Psoas muscle (tissue), 8 donors: ENCODE results near the gene WDR91. TPM values are rescaled to one million over a fixed set of nuclear protein-coding genes. Genes with fewer than 3 reads are reported as not detected.

ENCODE experiments used
- ATAC-seq, 4 donors: fragments of 200-7000 bp; cut with Tn5 transposase; one replicate each; pipeline ENCODE4 v1.9.1; 2020; ENCODE audit warnings: moderate library complexity in 3 of 4, mild to moderate bottlenecking in 2 of 4
- DNase-seq, 2 donors: peaks; one replicate each; pipeline ENCODE4 v3.0.0-alpha.2; 2020
- H3K27ac ChIP-seq: fragments of 200-600 bp; one replicate; pipeline ENCODE4 v1.8.0; 2022
- H3K27me3 ChIP-seq, 3 donors: fragments of 200-600 bp in 1 of 3; one replicate each; pipeline versions ENCODE4 v1.6.1 to v1.8.0; 2013 to 2022; ENCODE audit warnings: low read length in 2 of 3, mild to moderate bottlenecking in 2 of 3, moderate library complexity in 1 of 3; ENCODE audit not compliant: insufficient read depth in 3 of 3
- H3K36me3 ChIP-seq, 2 donors: fragments of 200-600 bp in 1 of 2; one replicate each; pipeline versions ENCODE4 v1.6.1 to v1.8.0; 2013 to 2022; ENCODE audit warnings: low read depth in 1 of 2, mild to moderate bottlenecking in 1 of 2, moderate library complexity in 1 of 2; ENCODE audit not compliant: insufficient read depth in 1 of 2
- H3K4me1 ChIP-seq: fragments of 200-600 bp; one replicate; pipeline ENCODE4 v1.8.0; 2022
- H3K4me3 ChIP-seq: fragments of 200-600 bp; one replicate; pipeline ENCODE4 v1.8.0; 2022; ENCODE audit warnings: mild to moderate bottlenecking
- H3K9me3 ChIP-seq: fragments of 200-600 bp; one replicate; pipeline ENCODE4 v1.8.0; 2022
- WGBS, 3 donors: extraction: QIAGEN DNeasy Blood & Tissue Kit; methylation state at CpG; one replicate each; pipeline versions ENCODE4 v1.1.6 to v1.1.7; 2013; 5-methylcytosine and 5-hydroxymethylcytosine counted together
- intact Hi-C, 2 donors: fragments of 100-400 bp; cut with DNase I; formaldehyde crosslinking; loops; one replicate each; pipeline versions ENCODE4 v1.11.0 to v1.14.2; 2022
- polyA plus RNA-seq, 3 donors: library from polyadenylated mRNA; stranded (reverse); fragments of 200-250 nt; gene quantifications; one replicate each; pipeline ENCODE4 v1.2.3, GENCODE V29; 2013
- total RNA-seq, 4 donors: library from RNA; stranded (reverse); fragmentation: NEBNext Ultra II Directional in 2 of 4; extraction: Animal tissue kit (Norgen Biotek cat#: 25700) in 2 of 4; gene quantifications; one replicate each; pipeline versions ENCODE4 v1.2.1 to v1.2.4, GENCODE V29; 2021 to 2023
- TF ChIP-seq, protein P1 (sequence below): fragments of 200-600 bp; IDR thresholded peaks from one replicate; pipeline ENCODE4 v1.8.0; 2022; ENCODE audit warnings: antibody characterized with exemption
- donor health status: healthy with polysubstance abuse.
- donor health status: DM: no; HTN: no; CAD: no; lungs with moderate emphysema.
- donor health status: Bipolar disorder and iron deficiency.
- donor health status: healthy.
- donor health status: DM: yes; HTN: yes; CAD: no.
- donor health status: DM: no; HTN: no; CAD: no.
- donor health status: DM: no; HTN: no; CAD: no.
- donor health status: DM: yes; HTN: yes; CAD: no.

Gene WDR91
- total and polyA plus RNA-seq, 7 donors: 2.7 to 23.6 (median 4.8) TPM

GRCh38 chr7:135247746-135248471 is 36.6 kb upstream of the WDR91 start:
- no peak overlapping the region for H3K27ac ChIP-seq
- H3K27me3 ChIP-seq: no peaks in the 10 kb centered on the region
- H3K36me3 ChIP-seq: no peaks in the 10 kb centered on the region
- TF ChIP-seq, protein P1, sequence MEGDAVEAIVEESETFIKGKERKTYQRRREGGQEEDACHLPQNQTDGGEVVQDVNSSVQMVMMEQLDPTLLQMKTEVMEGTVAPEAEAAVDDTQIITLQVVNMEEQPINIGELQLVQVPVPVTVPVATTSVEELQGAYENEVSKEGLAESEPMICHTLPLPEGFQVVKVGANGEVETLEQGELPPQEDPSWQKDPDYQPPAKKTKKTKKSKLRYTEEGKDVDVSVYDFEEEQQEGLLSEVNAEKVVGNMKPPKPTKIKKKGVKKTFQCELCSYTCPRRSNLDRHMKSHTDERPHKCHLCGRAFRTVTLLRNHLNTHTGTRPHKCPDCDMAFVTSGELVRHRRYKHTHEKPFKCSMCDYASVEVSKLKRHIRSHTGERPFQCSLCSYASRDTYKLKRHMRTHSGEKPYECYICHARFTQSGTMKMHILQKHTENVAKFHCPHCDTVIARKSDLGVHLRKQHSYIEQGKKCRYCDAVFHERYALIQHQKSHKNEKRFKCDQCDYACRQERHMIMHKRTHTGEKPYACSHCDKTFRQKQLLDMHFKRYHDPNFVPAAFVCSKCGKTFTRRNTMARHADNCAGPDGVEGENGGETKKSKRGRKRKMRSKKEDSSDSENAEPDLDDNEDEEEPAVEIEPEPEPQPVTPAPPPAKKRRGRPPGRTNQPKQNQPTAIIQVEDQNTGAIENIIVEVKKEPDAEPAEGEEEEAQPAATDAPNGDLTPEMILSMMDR: no peak
- WGBS, 3 donors: 95 to 97% (median 96%) methylated on average over 22 of the region's 22 CpGs
- no peak for ATAC-seq
- intact Hi-C loops: no loop called here
- no peaks in the 10 kb centered on the region for H3K4me1 ChIP-seq
- no peaks in the 10 kb centered on the region for H3K9me3 ChIP-seq
- no peak for DNase-seq
- no peak overlapping the region for H3K4me3 ChIP-seq

DNA sequence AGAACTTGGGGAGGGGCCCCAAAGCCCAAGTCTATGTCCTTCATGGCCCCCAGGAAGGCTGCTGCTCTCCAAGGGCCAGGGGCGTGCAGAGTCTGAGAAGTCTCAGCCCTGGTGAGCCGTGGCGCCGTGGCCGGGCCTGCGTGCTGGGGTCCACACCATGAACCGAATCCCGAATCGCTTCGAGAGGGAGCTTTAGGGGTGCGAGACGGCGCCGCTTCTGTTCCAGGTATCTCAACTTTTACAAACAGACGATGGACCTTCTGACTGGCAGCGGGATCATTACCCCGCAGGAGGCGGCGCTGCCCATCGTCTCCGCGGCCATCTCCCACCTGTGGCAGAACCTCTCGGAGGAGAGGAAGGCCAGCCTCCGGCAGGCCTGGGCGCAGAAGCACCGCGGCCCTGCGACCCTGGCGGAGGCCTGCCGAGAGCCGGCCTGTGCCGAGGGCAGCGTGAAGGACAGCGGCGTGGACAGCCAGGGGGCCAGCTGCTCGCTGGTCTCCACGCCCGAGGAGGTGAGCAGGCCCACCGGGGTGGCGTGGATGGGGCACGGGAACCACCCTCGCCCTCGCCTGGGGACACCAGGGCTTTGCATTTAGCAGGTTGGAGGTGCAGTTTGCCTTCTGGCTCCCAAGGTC is 35.0 kb upstream of the WDR91 start:
- TF ChIP-seq, protein P1: no peak
- intact Hi-C loops: no loop called here
- Histone ChIP-seq H3K9me3 (no peaks in the 10 kb centered on the region), H3K27me3 (no peaks in the 10 kb centered on the region), H3K27ac (no peak overlapping the region), H3K4me1 (no peaks in the 10 kb centered on the region), H3K36me3 (no peaks in the 10 kb centered on the region), H3K4me3 (no peak overlapping the region)
- 97 to 98% (median 98%) methylated on average over 43 of the region's 43 CpGs for WGBS, 3 donors
- ATAC-seq: no peak
- DNase-seq: no peak

DNA sequence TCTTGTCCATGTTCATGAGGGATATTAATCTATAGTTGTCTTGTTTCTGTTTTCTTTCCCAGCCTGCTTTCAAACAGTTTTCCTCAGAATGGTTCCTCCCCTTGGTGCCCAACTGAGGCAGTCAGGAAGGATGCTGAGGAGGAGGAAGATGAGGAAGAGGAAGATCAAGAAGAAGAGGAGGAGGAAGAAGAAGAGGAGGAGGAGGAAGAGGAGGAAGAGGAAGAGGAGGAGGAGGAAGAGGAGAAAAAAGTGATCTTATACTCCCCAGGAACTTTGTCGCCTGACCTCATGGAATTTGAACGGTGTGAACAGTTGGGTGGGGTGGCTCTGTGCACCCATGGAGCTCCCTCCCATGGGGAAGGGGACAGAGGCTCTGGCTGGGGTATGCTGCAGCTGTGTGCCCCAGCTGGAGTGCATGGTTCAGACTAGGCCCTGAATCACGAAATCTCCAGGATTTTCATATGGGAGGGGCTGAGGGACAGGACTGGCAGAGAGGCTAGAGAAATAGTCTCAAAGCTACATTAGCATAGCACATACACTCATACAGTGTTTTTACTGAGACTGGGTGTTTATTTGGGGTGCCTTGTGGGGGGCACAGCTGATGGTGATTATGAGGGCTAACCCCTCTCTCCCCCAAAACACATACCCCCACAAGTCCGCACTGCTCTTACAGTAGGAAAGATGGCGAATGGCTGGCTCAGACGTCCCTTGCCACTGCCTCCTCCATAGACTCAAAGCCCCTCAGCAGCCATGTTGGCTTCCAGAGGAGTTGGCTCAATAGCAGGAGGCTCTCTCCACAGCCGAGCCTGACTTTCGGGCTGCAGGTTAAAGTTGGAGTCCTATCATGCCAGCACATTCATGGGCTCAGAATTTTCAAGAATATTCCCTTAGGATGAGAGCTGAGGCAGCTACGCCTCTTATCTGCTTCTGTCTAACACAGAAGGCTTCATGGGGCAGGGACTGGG is 34.2 kb upstream of the WDR91 start:
- DNase-seq (no peak), ATAC-seq (no peak)
- Histone ChIP-seq H3K27ac (no peak overlapping the region), H3K36me3 (no peaks in the 10 kb centered on the region), H3K27me3 (no peaks in the 10 kb centered on the region), H3K4me3 (no peak overlapping the region), H3K4me1 (no peaks in the 10 kb centered on the region), H3K9me3 (no peaks in the 10 kb centered on the region)
- intact Hi-C loops: no loop called here
- TF ChIP-seq, protein P1: no peak
- WGBS, 3 donors: 82 to 87% (median 85%) methylated on average over 9 of the region's 9 CpGs

DNA sequence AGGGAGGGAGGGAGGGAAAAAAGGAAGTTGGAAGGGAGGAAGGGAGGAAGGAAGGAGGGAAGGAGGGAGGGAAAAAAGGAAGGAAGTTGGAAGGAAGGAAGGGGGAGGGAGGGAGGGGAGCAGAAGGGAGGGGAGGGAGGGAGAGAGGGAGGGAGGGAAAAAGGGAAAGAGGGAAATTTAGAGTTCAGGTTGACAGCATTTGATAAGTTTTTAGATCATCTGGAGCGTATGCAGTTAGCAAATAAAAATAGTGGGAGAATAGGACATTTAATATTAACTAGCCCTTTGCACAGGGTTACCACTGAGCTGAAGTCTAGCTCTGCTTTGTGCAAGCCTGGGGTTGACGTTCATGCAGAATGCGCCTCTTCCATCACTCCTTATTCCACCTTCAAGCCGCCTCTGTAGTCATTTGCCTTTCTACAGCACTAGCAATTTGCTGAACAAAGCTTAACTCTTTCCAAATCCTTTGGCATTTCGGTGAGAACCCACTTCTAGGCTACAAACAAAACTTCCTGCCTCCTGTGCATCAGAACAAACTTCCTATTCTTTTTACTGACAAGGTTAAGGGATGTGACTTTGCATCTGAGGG is 30.9 kb upstream of the WDR91 start:
- no peak overlapping the region for H3K27ac ChIP-seq
- no peaks in the 10 kb centered on the region for H3K27me3 ChIP-seq
- H3K4me3 ChIP-seq: no peak overlapping the region
- 76 to 86% (median 76%) methylated on average over 5 of the region's 5 CpGs for WGBS, 3 donors
- DNase-seq (no peak), ATAC-seq (no peak)
- H3K4me1 ChIP-seq: no peaks in the 10 kb centered on the region
- TF ChIP-seq, protein P1: no peak
- intact Hi-C loops: no loop called here
- no peaks in the 10 kb centered on the region for H3K36me3 ChIP-seq
- H3K9me3 ChIP-seq: no peaks in the 10 kb centered on the region
